Endothelial cell of umbilical vein (primary cell): ENCODE measurements around the gene IVD.

Experiments
- EZH2 ChIP-seq: IDR thresholded peaks from 2 replicates; pipeline ENCODE4 v1.6.1; 2012; ENCODE audit warnings: borderline replicate concordance, low read depth, mild to moderate bottlenecking, moderate library complexity, low read length, inconsistent platforms; ENCODE audit not compliant: severe bottlenecking
- FOS ChIP-seq: IDR thresholded peaks from 2 replicates; pipeline ENCODE4 v1.6.1; 2011; ENCODE audit warnings: mild to moderate bottlenecking, low read length, moderate library complexity, borderline replicate concordance; ENCODE audit not compliant: insufficient read depth
- GATA2 ChIP-seq: IDR thresholded peaks from 2 replicates; pipeline ENCODE4 v1.7.0; 2011; ENCODE audit warnings: low read depth, mild to moderate bottlenecking, moderate library complexity, mixed read lengths, low read length; ENCODE audit not compliant: insufficient read length, insufficient read depth
- JUN ChIP-seq: IDR thresholded peaks from 2 replicates; pipeline ENCODE4 v1.6.1; 2011; ENCODE audit warnings: borderline replicate concordance, low read depth; ENCODE audit not compliant: insufficient read length, insufficient read depth
- MYC ChIP-seq: IDR thresholded peaks from one replicate; pipeline ENCODE4 v1.6.1; 2011; ENCODE audit warnings: mild to moderate bottlenecking, low read depth, low read length
- POLR2A ChIP-seq: IDR thresholded peaks from 2 replicates; pipeline ENCODE4 v1.6.1; 2012; ENCODE audit warnings: low read depth, mild to moderate bottlenecking, control low read depth, low read length
- TF ChIP-seq, protein P1 (sequence below), 2 donors: IDR thresholded peaks; 1 replicate in 1 of 2; 2 replicates in 1 of 2; pipeline ENCODE4 v1.5.1; 2011; ENCODE audit warnings: low read length in 2 of 2, mild to moderate bottlenecking in 2 of 2, moderate library complexity in 2 of 2, control low read depth in 1 of 2, inconsistent platforms in 1 of 2, low read depth in 1 of 2; ENCODE audit not compliant: insufficient read depth in 1 of 2; ENCODE audit errors: extremely low read depth in 1 of 2
- TF ChIP-seq, protein P2 (sequence below): IDR thresholded peaks from 2 replicates; pipeline ENCODE4 v1.6.1; 2011; ENCODE audit not compliant: insufficient read depth, insufficient read length

- TF ChIP-seq, protein P1, sequence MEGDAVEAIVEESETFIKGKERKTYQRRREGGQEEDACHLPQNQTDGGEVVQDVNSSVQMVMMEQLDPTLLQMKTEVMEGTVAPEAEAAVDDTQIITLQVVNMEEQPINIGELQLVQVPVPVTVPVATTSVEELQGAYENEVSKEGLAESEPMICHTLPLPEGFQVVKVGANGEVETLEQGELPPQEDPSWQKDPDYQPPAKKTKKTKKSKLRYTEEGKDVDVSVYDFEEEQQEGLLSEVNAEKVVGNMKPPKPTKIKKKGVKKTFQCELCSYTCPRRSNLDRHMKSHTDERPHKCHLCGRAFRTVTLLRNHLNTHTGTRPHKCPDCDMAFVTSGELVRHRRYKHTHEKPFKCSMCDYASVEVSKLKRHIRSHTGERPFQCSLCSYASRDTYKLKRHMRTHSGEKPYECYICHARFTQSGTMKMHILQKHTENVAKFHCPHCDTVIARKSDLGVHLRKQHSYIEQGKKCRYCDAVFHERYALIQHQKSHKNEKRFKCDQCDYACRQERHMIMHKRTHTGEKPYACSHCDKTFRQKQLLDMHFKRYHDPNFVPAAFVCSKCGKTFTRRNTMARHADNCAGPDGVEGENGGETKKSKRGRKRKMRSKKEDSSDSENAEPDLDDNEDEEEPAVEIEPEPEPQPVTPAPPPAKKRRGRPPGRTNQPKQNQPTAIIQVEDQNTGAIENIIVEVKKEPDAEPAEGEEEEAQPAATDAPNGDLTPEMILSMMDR (IDR thresholded peaks at IDR 0.05; ENCODE audit: extremely low read depth in 1 of 2, insufficient read depth in 1 of 2, low read depth in 1 of 2, low read length in 2 of 2), result no peak
- TF ChIP-seq, protein P2, sequence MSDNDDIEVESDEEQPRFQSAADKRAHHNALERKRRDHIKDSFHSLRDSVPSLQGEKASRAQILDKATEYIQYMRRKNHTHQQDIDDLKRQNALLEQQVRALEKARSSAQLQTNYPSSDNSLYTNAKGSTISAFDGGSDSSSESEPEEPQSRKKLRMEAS, result no peak
- TF ChIP-seq EZH2 (no peak), POLR2A (no peak), GATA2 (no peak), JUN (no peak), FOS (no peak), MYC (no peak)
Observed at GRCh38 chr15:40414816-40415215, 9.2 kb downstream of the IVD start.
